Heart right ventricle (tissue), 16 donors: Measurements from ENCODE around the gene FTO. TPM values are rescaled to one million over a fixed set of nuclear protein-coding genes. Genes with fewer than 3 reads are reported as not detected.
"Not testable (repeated sequence)": the region's sequence is repeated elsewhere in the genome, so short reads cannot be mapped to it uniquely, and the experiment has no call there.

Experiments
- ATAC-seq, 8 donors: fragments of 200-7000 bp; cut with Tn5 transposase; one replicate each; pipeline ENCODE4 v1.9.1; 2020; ENCODE audit warnings: mild to moderate bottlenecking in 8 of 8, moderate library complexity in 8 of 8, moderate number of reproducible peaks in 1 of 8
- DNase-seq, 2 donors: peaks; one replicate each; pipeline ENCODE4 v3.0.0-alpha.2; 2020
- H3K27ac ChIP-seq, 10 donors: fragments of 200-600 bp; sonication (generic) in 2 of 10; one replicate each; pipeline versions ENCODE4 v1.5.0 to v1.8.0; 2020 to 2022; ENCODE audit warnings: mild to moderate bottlenecking in 3 of 10
- H3K27me3 ChIP-seq, 7 donors: fragments of 200-600 bp; one replicate each; pipeline ENCODE4 v1.8.0; 2021 to 2022; ENCODE audit warnings: mild to moderate bottlenecking in 2 of 7
- H3K36me3 ChIP-seq, 9 donors: fragments of 200-600 bp; sonication (generic) in 1 of 9; one replicate each; pipeline versions ENCODE4 v1.5.0 to v1.8.0; 2020 to 2022; ENCODE audit warnings: mild to moderate bottlenecking in 2 of 9
- H3K4me1 ChIP-seq, 9 donors: fragments of 200-600 bp; sonication (generic) in 1 of 9; one replicate each; pipeline versions ENCODE4 v1.5.0 to v1.8.0; 2020 to 2022; ENCODE audit warnings: mild to moderate bottlenecking in 4 of 9
- H3K4me3 ChIP-seq, 10 donors: fragments of 200-600 bp; sonication (generic) in 2 of 10; one replicate each; pipeline versions ENCODE4 v1.5.0 to v1.8.0; 2020 to 2022; ENCODE audit warnings: mild to moderate bottlenecking in 7 of 10, moderate library complexity in 2 of 10
- H3K9me3 ChIP-seq, 11 donors: fragments of 200-600 bp in 10 of 11; sonication (generic) in 2 of 11; one replicate each; pipeline versions ENCODE4 v1.5.0 to v1.8.0; 2013 to 2022; ENCODE audit warnings: mild to moderate bottlenecking in 2 of 11, control low read depth in 1 of 11, moderate library complexity in 1 of 11
- WGBS, 2 donors: extraction: QIAGEN DNeasy Blood & Tissue Kit; methylation state at CpG; one replicate each; pipeline ENCODE4 v1.1.7; 2013; ENCODE audit warnings: inconsistent platforms in 1 of 2; 5-methylcytosine and 5-hydroxymethylcytosine counted together
- intact Hi-C, 10 donors: fragments of 100-400 bp; cut with DNase I; formaldehyde crosslinking; loops; one replicate each; pipeline versions ENCODE4 v1.11.1 to v1.14.2; 2022
- polyA plus RNA-seq, 2 donors: library from polyadenylated mRNA; stranded (reverse); fragments of 200-250 nt; gene quantifications; one replicate each; pipeline ENCODE4 v1.2.3, GENCODE V29; 2013
- total RNA-seq, 10 donors: library from RNA; stranded (reverse); fragmentation: NEBNext Ultra II Directional in 3 of 10; extraction: Animal tissue kit (Norgen Biotek cat#: 25700) in 3 of 10; gene quantifications; one replicate each; pipeline versions ENCODE4 v1.2.1 to v1.2.4, GENCODE V29; 2021 to 2023
- TF ChIP-seq, protein P1 (sequence below), 9 donors: fragments of 200-600 bp; sonication (generic) in 2 of 9; IDR thresholded peaks; one replicate each; pipeline versions ENCODE4 v1.5.0 to v1.8.0; 2021 to 2022; ENCODE audit warnings: antibody characterized with exemption in 9 of 9, mild to moderate bottlenecking in 5 of 9, moderate library complexity in 1 of 9
- donor health status: Arrhythmogenic right ventricular cardiomyopathy.
- donor health status: ischemic (EF 13 %, LVEDD 7.1; RV severe dilation, severe dysfunction).
- donor health status: healthy with polysubstance abuse.
- donor health status: DM: no; HTN: yes; CAD: no.
- donor health status: DM: no; HTN: no; CAD: no.
- donor health status: ischemic (EF 25% LVEDD 6.9; RV normal size, moderate dysfunction).
- donor health status: ischemic (EF 25% LVEDD 5.7; RV mildly dilated, moderate dysfunction).
- donor health status: healthy.
- donor health status: DM: yes; HTN: yes; CAD: no.
- donor health status: Ischemic cardiomyopathy.
- donor health status: ischemic (EF 35%, LVEDD 5.7; RV mildly dilated, moderate dysfunction).
- donor health status: nonischemic (EF 11% LVEDD 7.7; RV severe dilation, severe dysfunction).
- donor health status: DM: yes; HTN: yes; CAD: no.
- donor health status: PGD.
- donor health status: ischemic (EF 29% LVEDD 5.4; RV normal size, mild dysfunction).
- donor health status: nonischemic (EF 23%, LVEDD 6.1; RV moderate dilation, normal function).

FTO gene
- total and polyA plus RNA-seq, 12 donors: 8.5 to 103 (median 90.0) TPM

DNA sequence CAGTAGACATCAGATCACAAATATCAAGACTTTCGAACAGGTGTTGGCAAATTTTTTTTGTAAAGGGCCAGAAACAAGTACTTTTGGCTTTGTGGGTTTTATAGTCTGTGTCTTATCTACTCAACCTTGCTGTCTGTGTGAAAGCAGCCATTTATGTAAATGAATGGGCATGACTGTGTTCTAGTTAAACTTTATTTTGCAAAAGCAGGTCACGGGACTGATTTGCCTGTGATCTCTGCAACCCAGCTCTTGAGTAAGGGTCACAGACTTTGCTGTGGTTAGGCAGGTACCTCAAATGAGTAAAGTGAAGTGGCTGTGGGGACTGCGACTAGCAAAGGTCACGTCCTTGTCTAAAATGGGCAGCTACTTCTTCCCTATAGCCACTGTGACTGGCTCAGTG lies 136.5 kb downstream of the FTO start:
- H3K4me3 ChIP-seq: no peak overlapping the region
- DNase-seq (no peak), ATAC-seq (no peak)
- H3K27ac ChIP-seq: no peak overlapping the region
- TF ChIP-seq, protein P1, sequence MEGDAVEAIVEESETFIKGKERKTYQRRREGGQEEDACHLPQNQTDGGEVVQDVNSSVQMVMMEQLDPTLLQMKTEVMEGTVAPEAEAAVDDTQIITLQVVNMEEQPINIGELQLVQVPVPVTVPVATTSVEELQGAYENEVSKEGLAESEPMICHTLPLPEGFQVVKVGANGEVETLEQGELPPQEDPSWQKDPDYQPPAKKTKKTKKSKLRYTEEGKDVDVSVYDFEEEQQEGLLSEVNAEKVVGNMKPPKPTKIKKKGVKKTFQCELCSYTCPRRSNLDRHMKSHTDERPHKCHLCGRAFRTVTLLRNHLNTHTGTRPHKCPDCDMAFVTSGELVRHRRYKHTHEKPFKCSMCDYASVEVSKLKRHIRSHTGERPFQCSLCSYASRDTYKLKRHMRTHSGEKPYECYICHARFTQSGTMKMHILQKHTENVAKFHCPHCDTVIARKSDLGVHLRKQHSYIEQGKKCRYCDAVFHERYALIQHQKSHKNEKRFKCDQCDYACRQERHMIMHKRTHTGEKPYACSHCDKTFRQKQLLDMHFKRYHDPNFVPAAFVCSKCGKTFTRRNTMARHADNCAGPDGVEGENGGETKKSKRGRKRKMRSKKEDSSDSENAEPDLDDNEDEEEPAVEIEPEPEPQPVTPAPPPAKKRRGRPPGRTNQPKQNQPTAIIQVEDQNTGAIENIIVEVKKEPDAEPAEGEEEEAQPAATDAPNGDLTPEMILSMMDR (IDR thresholded peaks at IDR 0.05): no peak
- no peaks in the 10 kb centered on the region for H3K9me3 ChIP-seq
- H3K4me1 ChIP-seq: peaks cover 0 to 7% (median 0%) of the 10 kb centered on the region in 9 donors
- intact Hi-C loops: no loop called here
- H3K36me3 ChIP-seq: peaks cover 0 to 18% (median 3%) of the 10 kb centered on the region in 9 donors
- 69 to 83% methylated on average over 4 of the region's 4 CpGs for WGBS, 2 donors
- no peaks in the 10 kb centered on the region for H3K27me3 ChIP-seq

DNA sequence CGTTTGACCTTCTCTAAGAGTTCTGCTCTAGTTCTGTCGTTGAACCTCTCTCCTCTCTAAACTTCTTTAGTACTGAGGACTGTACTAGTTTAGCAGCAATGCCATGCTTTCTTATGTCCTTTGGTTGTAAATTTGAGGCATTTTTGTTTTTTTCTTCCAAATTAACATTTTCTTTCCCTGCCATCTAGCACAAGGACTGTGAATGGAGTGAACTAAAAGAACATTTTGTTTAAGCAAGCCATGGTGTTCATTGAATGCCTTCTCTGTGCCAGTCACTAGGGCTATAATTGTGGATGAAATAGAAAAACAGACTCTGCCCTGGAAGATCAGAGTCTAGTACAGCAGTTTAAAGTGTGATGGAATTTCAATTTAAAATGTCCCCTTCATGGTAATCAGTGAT lies 137.9 kb downstream of the FTO start:
- intact Hi-C loops: no loop called here
- peaks cover 0 to 7% (median 0%) of the 10 kb centered on the region in 9 donors for H3K4me1 ChIP-seq
- no peaks in the 10 kb centered on the region for H3K27me3 ChIP-seq
- no peak overlapping the region for H3K27ac ChIP-seq
- H3K9me3 ChIP-seq: no peaks in the 10 kb centered on the region
- H3K4me3 ChIP-seq: no peak overlapping the region
- H3K36me3 ChIP-seq: peaks cover 0 to 28% (median 3%) of the 10 kb centered on the region in 9 donors
- TF ChIP-seq, protein P1 (IDR thresholded peaks at IDR 0.05): no peak
- WGBS, 2 donors: 48 to 59% methylated on average over 2 of the region's 2 CpGs
- ATAC-seq (no peak), DNase-seq (no peak)

DNA sequence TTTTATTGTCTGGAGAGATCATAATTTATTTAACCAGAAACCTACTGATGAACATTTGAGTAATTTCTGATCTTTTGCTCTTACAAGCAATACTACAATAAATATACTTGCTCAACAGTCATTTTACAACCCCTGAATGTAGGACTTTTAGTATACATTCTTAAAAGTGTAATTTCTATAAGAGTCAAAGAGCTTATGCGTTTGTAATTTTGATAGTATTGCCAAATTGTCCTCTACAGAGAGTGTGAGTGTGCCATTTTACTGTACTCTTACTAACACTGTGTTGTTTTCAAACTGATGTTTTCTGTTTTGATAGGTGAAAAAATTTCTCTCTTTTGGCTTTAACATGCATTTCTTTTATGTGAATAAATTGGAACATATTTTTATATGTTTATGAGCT lies 139.1 kb downstream of the FTO start:
- Histone ChIP-seq H3K9me3 (no peaks in the 10 kb centered on the region), H3K27me3 (no peaks in the 10 kb centered on the region), H3K27ac (no peak overlapping the region), H3K4me3 (no peak overlapping the region), H3K36me3 (peaks cover 0 to 32% (median 3%) of the 10 kb centered on the region in 9 donors), H3K4me1 (peaks cover 0 to 7% (median 0%) of the 10 kb centered on the region in 9 donors)
- DNase-seq: no peak
- 96% methylated on average over 1 of the region's 1 CpG for WGBS, 2 donors
- intact Hi-C loops: no loop called here
- no peak for ATAC-seq
- TF ChIP-seq, protein P1 (IDR thresholded peaks at IDR 0.05): no peak

DNA sequence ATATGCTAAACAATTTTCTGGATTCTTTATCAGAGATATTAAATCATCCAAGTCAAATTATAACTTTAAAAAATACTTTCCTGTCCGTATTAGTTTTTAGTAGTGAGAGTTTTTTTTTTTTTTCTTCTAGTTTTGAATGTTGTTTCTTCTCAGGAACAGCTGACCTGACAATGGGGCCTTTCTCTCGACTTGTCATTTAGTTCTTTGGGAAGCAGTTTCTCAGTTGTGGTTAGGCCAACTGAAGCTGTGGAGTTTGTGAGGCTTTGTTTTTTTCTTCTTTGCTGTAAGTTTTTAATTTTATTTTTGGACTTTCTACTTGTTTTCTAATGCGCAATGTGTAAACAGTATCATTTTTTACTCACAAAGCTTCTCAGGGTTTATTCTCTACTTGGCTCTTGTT lies 140.8 kb downstream of the FTO start:
- Histone ChIP-seq H3K4me1 (peaks cover 0 to 6% (median 0%) of the 10 kb centered on the region in 9 donors), H3K36me3 (peaks cover 0 to 38% (median 3%) of the 10 kb centered on the region in 9 donors), H3K27me3 (no peaks in the 10 kb centered on the region), H3K27ac (no peak overlapping the region), H3K9me3 (no peaks in the 10 kb centered on the region), H3K4me3 (no peak overlapping the region)
- intact Hi-C loops: no loop called here
- WGBS, 2 donors: 84 to 87% methylated on average over 3 of the region's 3 CpGs
- ATAC-seq (no peak), DNase-seq (no peak)
- TF ChIP-seq, protein P1 (IDR thresholded peaks at IDR 0.05): no peak

DNA sequence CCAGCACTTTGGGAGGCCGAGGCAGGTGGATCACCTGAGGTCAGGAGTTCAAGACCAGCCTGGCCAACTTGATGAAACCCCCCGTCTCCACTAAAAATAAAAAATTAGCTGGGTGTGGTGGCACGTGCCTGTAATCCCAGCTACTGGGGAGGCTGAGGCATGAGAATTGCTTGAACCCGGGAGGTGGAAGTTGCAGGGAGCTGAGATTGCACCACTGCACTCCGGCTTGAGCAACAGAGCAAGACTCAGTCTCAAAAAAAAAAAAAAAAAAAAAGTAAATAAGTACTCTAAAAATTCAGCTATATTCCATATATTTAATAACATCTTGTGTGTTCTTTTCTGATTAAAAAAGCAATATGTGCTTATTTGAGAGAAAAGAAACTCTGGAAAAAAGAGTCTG lies 142.6 kb downstream of the FTO start:
- intact Hi-C loops, DNase-seq, H3K27ac ChIP-seq: not testable (repeated sequence)

More for the DNA sequence above, 142.6 kb downstream of the FTO start:
- H3K27me3 ChIP-seq, H3K9me3 ChIP-seq, ATAC-seq, H3K4me3 ChIP-seq: not testable (repeated sequence)
- 91 to 99% methylated on average over 5 of the region's 5 CpGs for WGBS, 2 donors
- peaks cover 0 to 12% (median 0%) of the 10 kb centered on the region in 9 donors for H3K4me1 ChIP-seq
- H3K36me3 ChIP-seq: peaks cover 0 to 38% (median 3%) of the 10 kb centered on the region in 9 donors
